ENCODE data around the gene CHFR.

DNA sequence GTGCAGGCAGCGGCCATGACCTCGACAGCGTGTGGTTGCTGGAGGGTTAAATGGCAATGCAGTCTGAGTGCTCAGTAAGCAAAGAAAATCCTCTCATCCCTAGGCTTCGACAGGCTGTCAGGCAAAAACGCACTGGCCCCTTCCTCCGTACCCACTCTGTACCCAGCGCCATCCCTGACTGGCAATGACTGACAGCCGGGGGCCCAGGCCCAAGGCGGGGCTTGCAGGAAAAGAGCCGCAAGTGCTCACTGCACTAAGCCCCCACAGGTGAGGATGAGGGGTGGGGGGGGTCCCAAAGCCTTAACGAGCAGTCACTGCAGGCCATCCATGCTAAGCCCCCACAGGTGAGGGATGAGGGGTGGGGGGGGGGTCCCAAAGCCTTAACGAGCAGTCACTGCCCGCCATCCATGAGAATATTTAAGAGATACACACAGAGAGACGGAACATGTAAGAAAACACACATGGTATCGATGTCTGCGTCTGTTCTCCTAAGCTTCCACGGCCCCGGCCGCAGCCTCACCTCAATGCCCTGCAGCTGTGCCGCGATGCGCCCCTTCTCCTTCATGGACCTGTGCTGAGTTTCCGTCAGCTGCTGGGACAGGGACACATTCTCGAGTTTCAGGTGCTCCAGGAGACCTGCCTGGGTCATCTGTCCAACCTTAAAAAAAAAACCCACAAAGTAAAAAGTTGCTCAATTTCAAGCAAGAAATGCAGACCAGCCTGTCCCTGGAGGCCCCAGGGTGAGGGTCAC is 89.4 kb downstream of the CHFR start:
- TF ChIP-seq, protein P1, sequence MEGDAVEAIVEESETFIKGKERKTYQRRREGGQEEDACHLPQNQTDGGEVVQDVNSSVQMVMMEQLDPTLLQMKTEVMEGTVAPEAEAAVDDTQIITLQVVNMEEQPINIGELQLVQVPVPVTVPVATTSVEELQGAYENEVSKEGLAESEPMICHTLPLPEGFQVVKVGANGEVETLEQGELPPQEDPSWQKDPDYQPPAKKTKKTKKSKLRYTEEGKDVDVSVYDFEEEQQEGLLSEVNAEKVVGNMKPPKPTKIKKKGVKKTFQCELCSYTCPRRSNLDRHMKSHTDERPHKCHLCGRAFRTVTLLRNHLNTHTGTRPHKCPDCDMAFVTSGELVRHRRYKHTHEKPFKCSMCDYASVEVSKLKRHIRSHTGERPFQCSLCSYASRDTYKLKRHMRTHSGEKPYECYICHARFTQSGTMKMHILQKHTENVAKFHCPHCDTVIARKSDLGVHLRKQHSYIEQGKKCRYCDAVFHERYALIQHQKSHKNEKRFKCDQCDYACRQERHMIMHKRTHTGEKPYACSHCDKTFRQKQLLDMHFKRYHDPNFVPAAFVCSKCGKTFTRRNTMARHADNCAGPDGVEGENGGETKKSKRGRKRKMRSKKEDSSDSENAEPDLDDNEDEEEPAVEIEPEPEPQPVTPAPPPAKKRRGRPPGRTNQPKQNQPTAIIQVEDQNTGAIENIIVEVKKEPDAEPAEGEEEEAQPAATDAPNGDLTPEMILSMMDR (conservative IDR thresholded peaks at IDR 0.05; ENCODE audit: low read length): no peak
- no peak for TF ChIP-seq EZH2phosphoT487 (IDR thresholded peaks at IDR 0.05; ENCODE audit: borderline replicate concordance, low read depth, low read length)
